GM18867 (cell line): ENCODE results near the gene NOM1.
"Not testable (repeated sequence)": the region's sequence is repeated elsewhere in the genome, so short reads cannot be mapped to it uniquely, and the experiment has no call there.

ENCODE experiments used
- ATAC-seq: cut with Tn5 transposase; IDR thresholded peaks from one replicate; pipeline ENCODE4 v1.9.1; 2021; ENCODE audit warnings: mild to moderate bottlenecking, moderate library complexity; ENCODE audit not compliant: unreplicated experiment

NOM1 gene

DNA sequence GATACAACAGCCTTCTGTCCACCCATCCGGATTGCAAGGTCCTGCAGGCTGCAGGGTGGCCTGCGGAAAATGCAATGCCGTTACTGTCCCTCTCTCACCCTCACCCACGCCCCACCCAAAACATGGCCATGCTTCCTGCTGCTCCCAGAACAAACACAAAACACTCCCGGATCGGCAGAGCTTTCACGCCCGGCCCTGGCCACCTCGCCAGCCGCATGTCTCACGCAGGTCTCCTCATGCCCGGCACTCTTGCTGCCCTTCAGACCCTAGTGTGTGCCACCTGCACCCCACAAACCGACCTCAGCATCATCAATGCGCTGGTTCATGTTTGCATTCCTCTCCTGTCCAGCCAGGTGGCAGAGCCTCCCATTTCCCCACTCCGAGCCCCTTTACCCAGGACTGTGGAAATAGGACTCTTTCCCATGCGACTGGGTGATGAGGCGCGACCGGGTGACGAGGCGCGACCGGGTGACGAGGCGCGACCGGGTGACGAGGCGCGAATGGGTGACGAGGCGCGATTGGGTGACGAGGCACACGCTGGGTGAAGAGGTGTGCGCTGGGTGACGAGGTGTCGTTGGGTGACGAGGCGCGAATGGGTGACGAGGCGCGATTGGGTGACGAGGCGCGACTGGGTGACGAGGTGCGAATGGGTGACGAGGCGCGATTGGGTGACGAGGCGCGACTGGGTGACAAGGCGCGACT lies 8.9 kb upstream of the NOM1 start:
- no peak for ATAC-seq

GRCh38 chr7:156941393-156942182 lies 7.9 kb upstream of the NOM1 start:
- no peak for ATAC-seq

- ATAC-seq: no peak
These were observed 6.8 kb upstream of the NOM1 start for GRCh38 chr7:156942708-156943090.

DNA sequence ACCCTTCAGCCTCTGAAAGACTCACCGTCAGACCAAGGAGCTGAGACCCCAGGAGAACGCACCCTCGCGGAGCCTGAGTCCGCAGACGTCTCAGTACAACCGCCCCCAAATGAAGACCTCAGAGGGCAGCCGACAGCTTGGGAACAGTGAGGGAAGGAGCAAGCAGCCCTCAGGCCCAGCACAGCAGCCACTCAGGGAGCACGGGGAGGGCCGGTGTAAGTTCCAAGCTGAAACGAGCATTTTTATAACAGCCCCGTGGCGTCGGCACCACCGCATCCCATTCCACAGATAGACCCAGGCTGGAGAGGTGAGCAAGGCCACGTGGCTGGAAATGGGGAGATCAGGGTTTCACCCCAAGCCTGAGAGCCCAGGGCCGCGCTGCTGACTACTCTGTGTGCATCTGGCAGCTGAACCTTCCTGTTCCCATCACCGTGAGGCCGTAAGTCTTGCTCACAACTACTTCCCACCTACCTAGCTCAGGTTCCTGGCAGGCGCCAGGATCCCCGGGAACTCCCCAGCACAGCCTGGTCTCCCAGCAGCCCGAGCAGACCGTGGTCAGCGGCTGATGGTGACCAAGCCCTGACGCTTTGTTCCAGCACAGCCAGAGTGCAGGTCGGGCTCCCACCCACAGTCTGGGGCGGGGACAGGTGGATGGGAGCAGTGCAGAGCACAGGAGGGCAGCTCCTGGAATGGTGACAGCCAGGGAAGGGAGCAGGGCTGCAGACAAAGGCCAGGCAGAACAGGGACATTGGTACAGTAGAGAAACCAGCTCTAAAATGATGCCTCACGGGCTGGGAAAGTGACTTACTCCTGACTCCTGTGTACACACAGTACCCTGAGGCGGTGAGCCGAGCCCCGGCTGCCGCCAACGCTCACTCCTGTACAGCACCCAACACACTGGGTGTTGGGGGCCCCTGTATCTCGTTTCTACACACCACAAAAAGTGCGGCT lies 6.1 kb upstream of the NOM1 start:
- ATAC-seq: no peak

DNA sequence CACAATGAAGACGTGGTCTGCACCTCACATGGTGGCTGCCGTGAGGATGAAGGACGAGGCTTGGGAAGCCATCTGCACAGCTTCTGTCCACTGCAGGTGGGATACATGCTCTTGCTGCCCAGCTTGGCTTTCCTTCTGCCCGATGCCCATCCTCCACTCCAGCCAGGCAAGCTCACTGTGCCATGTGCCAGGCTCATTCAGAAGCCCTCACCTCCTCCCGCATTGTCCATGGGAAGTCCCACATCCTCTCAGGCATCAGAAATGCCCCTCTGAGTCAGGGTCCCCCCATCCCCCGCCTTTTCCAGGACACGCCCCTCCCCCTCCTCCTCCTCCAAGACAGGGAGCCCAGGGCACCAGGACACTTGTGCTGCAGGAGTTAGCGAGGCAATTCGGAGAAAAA lies 4.6 kb upstream of the NOM1 start:
- ATAC-seq: no peak

DNA sequence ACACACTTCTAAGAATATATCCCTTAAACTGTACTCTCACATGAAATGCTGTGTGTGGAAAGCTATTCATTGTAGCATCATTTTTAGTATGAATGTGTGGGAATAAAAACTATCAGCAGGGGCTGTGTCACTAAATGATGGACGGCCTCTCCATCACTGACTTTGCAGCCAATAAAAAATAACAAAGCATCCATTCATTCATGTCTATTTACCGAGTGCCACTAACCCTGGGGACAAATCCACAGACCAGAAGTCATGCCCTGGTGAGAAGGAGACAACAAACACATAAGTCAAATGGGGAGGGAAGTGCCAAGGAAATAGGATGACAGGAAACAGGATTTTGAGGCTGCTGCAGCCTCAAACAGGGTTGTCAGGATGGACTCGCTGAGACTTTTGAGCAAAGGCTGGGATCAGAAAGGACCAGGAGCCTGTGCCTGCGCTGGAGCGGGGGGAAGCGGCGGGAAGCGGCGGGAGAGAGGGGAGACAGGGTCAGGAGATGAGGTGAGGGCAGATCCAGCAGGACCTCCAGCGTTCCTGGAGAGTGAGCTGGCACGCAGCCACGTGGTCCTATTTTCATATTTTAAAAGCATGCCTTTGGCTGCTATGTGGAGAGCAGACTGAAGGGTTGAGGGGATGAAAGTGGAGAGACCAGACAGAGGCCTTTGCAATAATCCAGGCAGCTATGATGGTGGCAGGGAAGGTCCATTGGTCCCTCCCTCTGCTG lies 2.2 kb upstream of the NOM1 start:
- no peak for ATAC-seq

DNA sequence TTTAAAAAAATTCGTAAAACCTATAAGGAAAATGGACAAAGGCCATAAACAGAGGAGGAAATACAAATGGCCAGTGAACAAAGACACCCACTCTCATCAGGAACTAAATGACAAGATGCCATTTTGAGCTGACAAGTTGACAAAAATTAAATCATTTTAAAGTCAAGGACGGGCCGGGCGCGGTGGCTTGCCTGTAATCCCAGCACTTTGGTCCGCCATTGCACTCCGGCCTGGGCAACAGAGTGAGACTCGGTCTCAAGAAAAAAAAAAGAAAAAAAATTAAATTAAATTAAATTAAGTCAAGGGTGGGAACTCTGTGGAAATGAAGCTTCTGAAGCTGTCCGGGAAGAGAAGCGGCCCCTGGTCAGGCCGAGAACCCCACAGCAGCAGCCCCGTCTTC lies 1.2 kb upstream of the NOM1 start:
- no peak for ATAC-seq

- no peak for ATAC-seq
These were observed 908 bp downstream of the NOM1 start for GRCh38 chr7:156950381-156950858.

GRCh38 chr7:156953215-156953614 lies 3.7 kb downstream of the NOM1 start:
- ATAC-seq: not testable (repeated sequence)

GRCh38 chr7:156954941-156955340 lies 5.4 kb downstream of the NOM1 start:
- no peak for ATAC-seq

- ATAC-seq: no peak
These were observed 7.2 kb downstream of the NOM1 start for GRCh38 chr7:156956727-156957126.

GRCh38 chr7:156962145-156962544 lies 12.6 kb downstream of the NOM1 start:
- ATAC-seq: no peak

DNA sequence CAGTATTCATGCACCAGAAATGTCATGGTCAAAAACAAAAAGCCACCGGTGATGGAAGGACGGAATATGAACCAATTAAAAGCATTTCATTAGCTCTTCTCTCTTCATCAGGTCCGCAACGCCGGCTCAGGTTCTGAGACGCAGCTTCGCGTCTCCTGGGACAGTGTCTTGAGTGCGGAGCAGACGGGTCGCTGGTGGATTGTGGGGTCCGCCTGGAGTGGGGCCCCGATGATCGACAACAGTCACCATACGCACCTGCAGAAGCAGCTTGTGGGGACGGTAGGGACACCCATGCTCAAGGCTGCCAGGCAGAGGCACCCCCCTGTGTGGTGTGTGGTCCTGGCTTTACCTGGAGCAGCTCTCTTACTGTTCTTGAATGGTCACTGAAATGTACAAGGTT lies 13.4 kb downstream of the NOM1 start:
- ATAC-seq: no peak

DNA sequence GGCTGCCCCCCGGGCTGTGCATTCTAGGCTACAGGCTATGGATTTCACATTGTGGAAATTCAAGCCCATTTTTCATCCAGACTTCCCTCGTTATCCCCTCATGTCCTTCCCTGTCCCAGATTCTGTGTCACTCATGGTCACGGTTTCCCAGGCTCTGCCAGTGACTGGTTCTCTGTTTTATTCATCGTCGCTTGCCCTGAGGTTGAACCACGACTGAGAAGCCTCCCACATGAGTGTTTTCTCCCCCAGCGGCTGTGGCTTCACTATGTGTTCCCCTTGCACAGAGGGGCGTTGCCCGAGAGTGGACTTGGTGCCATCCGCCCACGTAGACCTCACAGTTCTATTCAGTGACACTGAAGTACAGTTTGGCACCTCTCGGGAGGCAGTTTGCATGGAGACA lies 14.0 kb downstream of the NOM1 start:
- no peak for ATAC-seq

- no peak for ATAC-seq
These were observed 15.5 kb downstream of the NOM1 start for GRCh38 chr7:156964971-156965370.

- no peak for ATAC-seq
These were observed 16.9 kb downstream of the NOM1 start for GRCh38 chr7:156966387-156966786.

DNA sequence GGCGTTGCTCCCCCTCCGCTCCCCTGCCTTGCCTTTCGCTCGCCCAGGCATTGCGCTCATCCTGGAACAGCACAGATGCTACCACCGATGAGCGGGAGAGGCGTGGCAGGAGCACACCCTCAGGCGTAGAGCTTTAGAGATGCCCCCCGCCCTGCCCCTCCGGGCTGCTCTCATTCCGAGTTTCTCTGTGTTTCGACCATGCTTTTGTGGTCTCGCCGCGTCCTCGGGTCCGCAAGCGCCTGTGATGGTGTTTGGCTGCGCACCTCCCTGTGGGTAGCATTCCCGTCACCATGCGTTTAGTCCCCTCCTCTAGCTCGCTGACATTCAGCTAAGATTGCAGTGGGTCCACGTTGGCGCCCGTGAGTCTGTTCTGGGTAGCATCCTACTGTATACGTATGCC lies 18.7 kb downstream of the NOM1 start:
- no peak for ATAC-seq

- no peak for ATAC-seq
These were observed 20.5 kb downstream of the NOM1 start for GRCh38 chr7:156969972-156970420.

GRCh38 chr7:156975620-156976019 lies 26.1 kb downstream of the NOM1 start:
- no peak for ATAC-seq

DNA sequence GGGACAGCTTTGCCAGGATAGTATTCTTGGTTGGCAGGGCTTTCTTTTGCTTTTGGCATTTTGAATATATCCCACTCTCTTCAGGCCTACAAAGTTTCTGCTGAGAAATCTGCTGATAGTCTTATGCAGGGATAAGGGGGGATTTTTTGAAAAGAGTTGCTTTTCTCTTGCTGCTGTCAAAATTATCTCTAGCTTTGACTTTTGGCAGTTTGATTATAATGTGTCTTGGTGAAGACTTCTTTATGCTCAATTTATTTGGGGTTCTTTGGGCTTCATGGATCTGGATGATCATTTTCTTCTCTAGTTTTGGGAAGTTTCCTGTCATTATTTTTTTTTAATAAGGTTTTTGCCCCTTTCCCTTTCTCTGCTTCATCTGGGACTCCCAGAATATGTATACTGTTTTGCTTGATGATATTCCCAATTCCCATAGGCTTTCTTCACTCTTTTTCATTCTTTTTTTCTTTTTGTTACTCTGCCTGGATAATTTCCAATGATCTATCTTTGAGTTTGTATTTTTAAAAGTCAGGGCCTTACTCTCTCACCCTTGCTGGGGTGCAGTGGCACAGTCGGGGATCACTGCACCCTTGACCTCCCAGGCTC lies 29.6 kb downstream of the NOM1 start:
- ATAC-seq: no peak
